IPS DF 4.7 (cell line): ENCODE measurements around the gene PDCD1LG2.
"Not testable (repeated sequence)": the region's sequence is repeated elsewhere in the genome, so short reads cannot be mapped to it uniquely, and the experiment has no call there.

Experiments
- DNase-seq: peaks from one replicate; pipeline ENCODE4 v3.0.0-alpha.2; 2013; ENCODE audit warnings: low spot score; ENCODE audit errors: extremely low read depth

Gene PDCD1LG2

DNA sequence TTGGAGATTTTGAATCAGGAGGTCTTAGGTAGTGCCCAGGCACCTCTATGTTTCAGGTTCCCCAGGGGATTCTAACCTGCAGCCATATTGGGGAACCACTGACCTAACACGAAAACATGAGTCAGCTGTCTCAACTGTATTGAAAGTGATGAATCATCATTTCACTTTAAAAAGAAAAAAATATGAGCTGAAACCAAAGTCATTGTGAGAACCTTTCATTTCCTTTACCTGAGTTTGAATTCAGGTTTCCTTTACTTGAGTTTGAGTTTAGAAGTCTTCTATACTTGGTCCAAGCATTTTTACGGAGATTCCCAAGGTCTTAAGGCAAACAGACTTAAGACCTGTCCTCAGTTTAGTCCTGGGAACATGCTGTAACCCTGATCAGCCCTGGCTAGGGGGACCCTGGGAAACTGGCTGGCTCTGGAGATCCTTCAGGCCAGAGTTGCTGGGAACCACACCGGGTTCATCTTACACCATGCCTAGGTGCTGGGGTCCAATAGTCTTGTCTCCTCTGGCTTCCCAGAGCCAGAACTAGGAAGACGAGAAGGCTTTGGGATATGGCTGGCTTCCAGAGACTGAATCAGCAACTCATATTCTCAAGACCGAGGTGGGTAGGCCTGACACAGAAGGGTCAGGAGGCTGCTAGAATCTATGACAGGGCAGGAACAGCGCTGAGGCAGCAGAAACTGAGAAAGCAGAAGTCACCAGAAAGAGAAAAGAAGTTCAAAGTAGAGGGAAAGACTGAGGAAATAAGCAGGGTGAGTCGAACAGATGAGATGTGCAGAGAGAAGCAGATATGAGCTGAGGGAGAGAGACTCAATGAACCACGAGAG lies 16.4 kb upstream of the PDCD1LG2 start:
- no peak for DNase-seq

DNA sequence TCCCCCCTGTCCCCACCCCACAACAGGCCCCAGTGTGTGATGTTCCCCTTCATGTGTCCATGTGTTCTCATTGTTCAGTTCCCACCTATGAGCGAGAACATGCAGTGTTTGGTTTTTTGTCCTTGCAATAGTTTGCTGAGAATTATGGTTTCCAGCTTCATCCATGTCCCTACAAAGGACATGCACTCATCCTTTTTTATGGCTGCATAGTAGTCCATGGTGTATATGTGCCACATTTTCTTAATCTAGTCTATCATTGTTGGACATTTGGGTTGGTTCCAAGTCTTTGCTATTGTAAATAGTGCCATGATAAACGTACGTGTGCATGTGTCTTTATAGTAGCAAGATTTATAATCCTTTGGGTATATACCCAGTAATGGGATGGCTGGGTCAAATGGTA lies 15.6 kb upstream of the PDCD1LG2 start:
- DNase-seq: not testable (repeated sequence)

DNA sequence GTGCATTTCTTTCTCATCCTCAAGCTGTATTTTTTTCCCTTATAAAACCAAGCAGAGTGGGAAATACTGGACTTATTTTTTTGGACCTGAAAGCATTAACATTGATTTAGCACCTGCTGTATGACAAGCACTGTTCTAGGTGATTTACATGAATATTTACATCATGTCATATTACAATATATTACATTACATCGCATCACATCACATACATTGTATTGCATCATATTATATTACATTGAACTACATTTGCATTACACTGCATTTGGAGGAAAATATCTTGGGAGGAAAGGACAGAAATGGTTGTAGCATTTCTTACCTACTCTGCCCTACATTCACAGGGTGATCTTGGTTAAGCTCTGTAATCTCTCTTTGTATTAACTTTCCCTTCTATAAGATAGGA lies 11.2 kb upstream of the PDCD1LG2 start:
- DNase-seq: no peak

DNA sequence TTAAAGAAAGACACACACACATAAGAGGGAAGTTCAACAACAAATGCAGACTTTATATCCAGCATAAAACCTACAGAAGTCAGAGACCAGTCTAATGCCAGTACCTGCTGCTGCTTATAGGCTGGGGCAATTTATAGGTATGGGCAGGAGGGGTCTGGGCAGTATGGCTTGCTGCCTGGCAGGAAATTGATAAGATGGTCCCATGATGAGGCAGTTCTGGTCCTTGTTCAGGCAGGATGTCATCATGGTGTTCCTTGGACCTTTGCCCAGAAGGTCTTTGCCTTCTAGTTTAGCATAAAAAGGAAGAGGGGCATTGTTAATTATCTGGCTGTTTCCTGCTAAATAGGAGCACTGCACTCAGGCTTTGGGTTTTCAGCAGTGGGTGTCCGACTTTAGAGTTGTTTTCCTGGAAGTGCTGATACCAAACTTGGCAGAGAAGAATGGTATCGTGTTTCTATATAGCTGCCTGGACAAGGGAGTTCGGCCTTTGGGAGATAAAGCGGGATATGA lies 10.4 kb upstream of the PDCD1LG2 start:
- no peak for DNase-seq

DNA sequence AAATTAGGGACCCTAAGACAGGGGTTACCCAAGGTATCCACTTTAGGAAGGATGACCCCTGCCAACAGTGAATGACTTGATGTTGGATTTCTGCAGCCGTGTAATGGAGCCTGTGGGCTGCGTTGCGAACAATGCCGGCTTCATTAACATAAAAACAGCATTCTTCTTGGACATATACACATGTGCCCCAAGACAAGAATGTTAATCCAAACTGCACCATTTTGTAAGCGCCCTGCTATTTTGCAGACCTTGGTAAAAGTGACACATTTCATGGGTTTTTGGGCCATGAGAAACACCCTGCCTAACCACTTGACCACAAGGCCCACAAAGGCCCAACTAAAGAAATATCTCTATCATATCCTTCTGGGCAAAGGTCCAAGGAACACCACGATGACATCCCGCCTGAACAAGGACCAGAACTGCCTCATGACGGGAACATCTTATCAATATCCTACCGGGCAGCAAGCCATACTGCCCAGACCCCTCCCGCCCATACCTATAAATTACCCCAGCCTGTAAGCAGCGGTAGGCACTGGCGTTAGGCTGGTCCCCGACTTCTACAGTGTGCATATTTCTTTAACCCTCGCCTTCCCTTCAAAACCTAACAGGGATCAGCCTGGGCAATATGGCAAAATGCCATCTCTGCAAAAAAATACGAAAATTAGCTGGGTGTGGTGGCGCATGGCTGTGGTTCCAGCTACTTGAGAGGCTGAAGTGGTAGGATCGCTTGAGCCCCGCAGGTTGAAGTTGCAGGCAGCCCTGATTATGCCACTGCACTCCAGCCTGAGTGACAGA lies 9.7 kb upstream of the PDCD1LG2 start:
- DNase-seq: no peak

DNA sequence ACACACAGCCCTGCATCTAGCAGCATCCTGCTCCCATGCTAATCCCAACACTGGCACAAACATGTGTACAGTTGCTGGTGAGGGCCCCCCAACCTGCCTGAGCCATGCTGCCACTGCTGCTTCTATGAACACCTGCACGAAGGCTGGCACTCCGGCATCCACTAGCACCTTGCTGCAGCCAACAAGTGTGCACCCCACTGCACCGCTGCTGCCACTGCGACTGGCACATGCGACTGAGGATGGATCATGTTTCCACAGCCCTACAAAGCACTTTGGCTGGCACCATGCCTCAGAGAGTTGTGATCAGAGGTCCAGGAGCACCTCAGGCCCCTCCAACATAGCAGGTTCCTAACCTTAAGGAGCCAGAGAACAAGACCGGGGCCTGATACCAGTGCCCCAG lies 7.8 kb upstream of the PDCD1LG2 start:
- DNase-seq: no peak

DNA sequence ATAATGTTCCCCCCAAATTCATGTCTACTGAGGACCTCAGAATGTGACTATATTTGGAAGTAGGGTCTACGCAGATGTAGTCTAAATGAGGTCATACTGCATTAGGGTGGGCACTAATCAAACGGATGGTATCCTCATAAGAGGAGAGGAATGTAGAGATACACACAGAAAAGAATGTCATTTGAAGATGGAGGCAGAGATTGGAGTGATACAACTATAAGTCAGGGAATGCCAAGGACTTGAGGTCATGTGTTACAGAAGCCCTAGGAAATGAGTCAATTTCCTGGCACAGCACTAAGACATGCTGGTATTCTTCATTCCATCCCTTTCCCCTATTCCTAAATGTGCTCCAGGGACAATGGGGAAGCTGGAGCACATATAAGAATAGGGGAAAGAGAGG lies 758 bp upstream of the PDCD1LG2 start:
- no peak for DNase-seq

DNA sequence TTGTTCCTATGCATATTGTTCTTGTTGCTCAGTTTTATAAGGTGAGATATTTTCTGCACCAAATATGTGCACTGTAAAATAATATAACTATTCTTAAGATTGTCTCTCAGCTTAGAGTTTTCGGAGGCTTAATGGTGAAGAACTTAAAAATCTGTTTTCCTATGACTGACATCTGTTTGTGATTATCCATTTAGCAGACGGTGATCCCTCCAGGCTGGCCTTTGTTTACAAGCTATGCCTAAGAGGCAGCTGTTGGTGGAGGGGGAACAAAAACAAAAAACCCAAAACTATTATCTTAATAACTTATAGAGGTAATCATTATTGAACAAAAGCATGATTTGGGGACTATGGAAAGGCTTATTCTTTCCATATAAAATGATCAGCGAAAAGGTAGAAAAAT lies 658 bp downstream of the PDCD1LG2 start:
- DNase-seq: no peak

DNA sequence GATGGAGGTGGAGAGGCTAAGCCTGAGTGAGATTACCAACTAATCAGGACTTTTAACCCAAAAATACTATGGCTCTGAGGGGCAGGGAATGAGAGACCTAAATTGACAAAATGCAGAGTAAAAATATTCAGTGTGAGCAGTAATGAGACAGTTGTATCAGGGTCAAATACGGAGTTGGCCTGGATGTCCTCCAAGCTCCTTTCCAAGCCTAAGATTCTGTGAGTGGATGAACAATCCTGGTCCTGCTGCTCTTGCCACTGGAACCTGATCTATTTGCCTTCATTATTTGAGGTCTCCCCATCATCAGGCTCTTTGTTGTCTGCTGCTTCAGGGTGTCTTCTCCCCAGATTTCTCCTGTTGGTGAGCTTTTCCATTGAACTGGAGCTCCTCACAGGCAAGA lies 1.1 kb downstream of the PDCD1LG2 start:
- no peak for DNase-seq

DNA sequence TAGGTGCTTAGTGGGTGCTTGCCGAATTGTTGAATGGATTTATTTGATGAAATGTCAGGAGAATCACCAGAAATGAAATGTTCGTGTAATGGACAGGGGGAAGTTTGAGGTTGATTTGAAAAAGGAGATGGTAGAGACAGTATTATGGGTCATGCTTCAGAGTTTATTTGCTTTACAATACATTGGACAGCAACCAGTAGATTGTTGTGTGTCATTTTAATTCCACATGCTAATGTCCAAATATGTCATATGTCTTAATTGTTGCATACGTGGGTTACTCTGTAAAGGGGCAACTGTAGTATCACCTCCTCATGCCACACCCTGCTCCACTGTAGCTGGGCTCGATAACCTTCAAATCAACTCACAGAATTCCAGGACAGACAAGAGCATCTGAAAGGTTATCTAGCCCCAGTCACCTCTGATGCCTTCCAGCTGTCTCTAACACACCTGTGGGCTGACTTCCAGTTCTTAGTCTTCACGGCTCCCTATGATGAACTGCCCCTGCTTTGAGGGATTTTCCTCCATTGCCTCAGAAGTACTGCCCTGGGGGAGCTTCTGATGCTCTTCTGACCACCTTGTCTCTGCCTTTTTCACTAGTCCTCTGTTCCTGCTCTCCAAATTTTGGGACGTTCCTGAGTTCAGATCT lies 1.7 kb downstream of the PDCD1LG2 start:
- no peak for DNase-seq

DNA sequence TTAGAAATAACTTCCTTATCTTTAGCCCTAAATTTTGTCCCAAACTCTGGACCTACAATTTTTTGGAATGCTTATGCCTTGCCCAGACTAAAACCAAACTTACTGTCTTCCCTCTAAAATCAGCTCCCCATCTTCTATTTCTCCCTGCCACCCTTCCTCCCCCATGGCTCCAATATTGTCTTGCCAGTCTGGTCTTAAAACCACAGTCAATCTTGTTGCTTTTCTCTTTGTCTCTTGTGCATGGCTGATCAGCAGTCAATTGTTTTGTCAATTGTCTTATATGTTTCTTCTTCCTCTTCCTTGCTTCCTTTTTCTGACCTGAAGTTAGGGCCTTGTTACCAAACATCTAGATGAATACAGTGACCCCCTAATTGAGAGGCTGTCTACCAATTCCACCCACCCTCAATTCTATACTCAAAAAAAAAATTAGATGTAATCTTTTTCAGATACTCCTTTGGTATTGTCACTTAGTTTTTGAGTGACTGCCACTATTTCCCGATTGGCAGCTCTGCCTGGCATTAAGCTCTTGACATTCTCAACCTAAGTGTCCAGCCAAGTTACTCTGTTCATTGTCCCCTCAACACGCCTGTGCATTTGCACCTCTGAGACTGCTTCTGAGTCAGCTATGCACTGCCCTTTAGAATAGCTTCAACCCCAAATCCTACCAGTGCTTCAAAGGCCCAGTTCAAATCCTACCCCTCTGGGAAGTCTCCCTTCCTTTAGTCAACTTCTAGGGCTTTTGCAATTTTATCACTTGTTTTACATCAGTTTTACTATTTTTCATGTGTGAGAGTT lies 2.5 kb downstream of the PDCD1LG2 start:
- no peak for DNase-seq

DNA sequence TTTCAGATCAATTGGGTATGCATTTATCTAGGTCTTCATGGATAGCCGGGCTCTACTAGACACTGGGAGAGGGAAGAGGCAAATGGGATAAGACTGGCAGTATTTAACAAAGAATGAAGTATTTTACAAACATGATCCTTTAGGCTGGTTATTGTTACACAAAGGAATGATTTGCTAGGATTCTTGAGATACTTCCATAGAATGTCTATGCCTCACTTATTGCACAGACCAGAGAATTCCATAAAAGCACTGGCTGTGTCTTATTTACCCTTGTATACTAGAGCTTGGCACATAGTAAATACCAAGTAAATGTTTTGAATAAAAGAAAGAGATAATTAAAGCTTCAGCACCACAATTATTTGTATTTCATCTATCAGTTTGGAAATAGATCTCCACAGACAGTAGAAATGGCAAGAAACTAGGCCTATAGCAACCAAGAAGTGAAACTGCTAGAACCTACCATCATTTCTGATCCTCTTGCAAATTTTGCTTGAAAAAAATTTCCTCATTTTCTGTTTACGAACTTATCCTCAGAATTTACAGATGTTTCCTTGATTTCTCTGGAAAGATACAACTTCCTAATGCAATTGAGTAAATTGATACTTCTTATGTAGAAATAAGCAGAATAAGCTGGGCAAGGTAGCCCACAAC lies 3.8 kb downstream of the PDCD1LG2 start:
- no peak for DNase-seq

DNA sequence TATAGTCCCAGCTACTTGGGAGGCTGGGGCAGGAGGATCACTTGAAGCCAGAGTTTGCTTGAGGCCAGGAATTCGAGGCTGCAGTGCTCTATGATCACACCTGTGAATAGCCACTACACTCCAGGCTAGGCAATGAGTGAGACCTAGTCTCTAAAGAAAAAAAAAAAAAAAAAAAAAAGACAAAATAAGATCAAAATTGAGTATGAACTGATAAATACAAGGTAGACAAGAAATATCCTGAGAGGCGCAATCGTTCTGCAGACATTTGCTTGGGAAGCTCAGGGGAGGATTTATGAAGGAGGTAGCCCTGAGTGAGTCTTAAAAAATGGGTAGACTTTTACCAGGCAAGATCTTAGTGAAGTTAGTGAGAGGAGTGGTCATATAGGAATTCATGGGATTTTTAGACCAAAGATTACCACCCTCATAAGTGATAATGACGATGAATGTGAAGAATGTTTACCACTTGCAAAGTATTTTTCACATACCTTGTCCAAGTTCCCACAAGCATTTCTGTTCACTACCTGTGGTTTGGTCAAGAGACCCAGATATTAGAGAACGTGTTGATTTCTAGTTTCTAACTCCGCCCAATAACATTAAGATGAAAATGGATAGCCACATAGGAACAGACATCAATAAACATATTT lies 4.4 kb downstream of the PDCD1LG2 start:
- DNase-seq: no peak

DNA sequence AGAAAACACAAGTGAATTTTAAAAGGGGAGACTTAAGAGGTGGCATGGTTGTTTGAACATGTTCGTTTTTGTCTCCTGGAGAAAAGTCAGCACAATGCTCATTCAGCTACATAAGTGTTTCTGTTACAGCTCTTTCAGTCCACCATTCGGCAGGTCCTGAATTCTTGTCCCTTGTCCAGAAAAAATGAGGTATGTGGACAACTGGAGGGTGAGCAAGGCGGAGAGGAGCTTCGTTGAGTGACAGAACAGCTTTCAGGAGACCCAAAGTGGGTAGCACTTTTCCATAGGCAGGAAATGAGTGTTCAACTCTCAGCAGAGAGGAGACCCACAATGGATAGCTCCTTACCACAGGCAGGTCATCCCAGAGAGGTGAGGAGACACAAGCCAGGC lies 4.9 kb downstream of the PDCD1LG2 start:
- no peak for DNase-seq

DNA sequence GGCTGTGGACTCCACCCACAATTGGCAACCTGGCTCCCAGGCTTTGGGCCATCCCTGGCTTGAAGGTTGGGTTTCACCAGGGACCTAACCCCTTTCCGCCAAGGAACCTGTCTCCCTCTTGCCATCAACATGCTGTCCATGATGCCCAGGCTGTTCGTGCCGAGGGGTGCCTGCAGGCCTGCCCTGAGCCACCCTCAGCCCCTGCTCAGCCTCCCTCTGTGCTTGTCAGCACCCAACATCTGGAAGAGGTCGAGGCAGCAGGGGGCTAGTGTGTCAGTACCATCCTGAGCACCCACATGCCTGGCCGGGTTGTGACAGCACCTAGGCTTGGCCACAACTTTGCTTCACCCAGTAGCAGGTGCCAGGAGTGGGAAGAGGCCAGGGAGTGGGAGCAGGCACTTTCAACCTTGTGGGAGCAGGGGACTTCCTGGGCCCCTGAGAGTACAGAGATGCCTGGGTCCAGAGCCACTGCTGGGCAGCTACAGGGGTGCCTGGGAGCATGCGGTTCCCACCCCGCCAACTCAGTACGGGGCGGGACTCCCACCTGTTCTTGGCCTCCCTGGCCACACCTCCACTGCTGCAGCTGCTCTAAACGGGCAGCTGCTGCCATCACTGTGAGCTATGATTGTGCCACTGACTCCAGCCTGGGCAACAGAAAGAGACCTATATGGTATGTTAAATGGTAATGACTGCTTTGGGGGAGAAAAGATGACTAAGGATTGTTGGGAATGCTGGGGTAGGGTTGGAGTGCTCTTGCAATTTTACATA lies 6.3 kb downstream of the PDCD1LG2 start:
- DNase-seq: no peak

DNA sequence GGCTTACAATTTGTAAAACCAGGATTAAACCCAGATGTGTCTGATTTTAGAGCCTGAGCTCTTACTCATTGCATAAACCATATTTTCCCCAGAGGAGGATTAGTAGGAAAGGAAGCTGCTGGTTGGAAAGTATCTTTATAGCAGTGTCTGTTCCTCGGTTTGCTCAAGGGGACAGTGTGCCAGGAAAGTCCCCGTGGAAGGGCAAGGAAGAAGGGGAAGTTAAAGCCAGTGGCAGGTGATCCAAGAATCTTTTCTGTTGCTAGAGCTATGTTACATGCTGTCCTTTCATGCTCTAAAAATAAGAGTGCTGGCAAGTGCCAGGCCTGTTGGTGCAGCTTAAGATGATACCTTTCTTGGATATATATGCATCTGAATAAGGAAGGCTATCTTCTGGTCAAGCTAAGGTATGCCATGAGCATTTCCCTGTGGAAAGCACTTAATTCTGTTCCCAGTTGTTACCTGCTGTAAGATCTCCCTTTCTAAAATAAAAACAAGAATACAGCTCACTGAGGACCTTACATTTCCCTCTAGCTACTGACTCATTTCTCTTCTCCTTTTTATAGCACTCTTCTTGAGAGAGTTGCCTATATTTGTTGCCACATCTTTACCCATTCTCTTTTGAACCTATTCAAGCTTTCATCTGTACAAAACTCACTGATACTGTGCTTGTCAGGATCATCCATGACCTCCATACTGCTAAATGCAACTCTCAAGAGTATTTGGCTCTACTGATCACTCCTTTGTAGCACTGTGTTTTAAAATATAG lies 8.0 kb downstream of the PDCD1LG2 start:
- no peak for DNase-seq

DNA sequence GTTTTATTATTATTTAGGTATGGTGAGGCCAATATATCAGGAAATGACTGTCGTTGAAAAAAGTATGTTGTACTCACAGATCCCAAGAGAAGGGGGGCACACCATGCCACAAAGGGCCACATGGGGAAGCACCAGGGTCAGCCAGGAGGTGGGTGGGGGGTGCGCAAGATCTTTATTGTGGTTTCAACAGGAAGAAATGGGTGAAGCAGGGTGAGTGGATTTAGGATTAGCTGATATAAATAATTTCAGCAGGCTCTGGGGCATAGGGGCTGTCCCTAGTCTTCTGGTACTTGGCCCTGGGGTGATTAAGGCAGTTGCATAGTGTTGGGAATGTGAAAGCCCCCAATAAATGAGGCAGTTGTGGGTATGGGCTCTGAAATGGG lies 8.6 kb downstream of the PDCD1LG2 start:
- no peak for DNase-seq

DNA sequence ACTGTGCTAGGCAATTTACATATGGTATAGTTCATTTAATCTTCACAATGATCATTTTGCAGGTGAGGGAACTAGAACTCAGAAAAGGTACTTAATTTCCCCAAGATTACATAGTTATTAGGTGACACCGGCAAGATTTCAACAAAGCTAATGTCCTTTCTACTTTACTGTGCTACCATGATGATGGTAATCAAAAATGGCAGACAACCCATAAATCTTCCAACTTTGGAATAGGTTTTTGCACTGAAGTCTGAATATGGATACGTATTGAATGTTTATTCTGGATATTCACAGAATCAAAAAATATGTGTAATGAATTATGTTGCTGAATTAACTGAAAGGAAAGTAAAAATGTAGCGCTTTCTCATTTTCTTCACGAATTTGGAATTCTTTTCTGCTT lies 13.8 kb downstream of the PDCD1LG2 start:
- no peak for DNase-seq

DNA sequence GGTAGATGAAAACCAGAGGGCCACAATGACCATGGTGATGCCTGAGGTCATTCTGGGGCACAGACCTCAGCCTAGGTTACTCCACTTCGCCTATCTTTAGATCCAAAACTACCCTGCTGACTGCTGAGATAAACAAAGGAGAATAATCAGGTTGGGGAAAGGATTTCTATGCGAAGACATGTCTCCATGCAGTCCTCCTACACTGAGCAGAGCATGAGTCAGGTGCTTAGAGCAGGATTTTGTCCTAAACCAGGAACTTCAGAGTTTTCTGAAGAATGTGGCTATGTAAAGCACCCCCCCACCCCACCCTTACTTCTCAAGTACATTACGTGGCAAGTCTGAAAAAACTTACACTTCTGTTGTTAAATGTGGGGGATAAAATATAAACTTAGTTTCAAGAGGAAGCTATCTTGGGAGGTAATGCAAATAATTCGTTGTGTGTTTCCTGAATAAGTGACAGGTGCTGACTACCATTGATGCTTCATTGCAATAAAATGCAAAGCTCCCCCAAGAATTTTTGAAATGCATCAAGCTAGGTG lies 19.4 kb downstream of the PDCD1LG2 start:
- no peak for DNase-seq
